Activated CD4-positive, CD25-positive, alpha-beta regulatory T cell treated with anti-CD3 and anti-CD28 coated beads, Interleukin-2, amount 50 U/mL, for 24 hours (primary cell): ENCODE data around the gene RAD51D.
"Not testable (repeated sequence)": the region's sequence is repeated elsewhere in the genome, so short reads cannot be mapped to it uniquely, and the experiment has no call there.

ENCODE experiments used
- ATAC-seq, 2 donors: fragments of 150-1000 bp; cut with Tn5 transposase; one replicate each; pipeline ENCODE4 v1.10.0; 2021; ENCODE audit warnings: mild to moderate bottlenecking in 1 of 2, moderate library complexity in 1 of 2

RAD51D gene

DNA sequence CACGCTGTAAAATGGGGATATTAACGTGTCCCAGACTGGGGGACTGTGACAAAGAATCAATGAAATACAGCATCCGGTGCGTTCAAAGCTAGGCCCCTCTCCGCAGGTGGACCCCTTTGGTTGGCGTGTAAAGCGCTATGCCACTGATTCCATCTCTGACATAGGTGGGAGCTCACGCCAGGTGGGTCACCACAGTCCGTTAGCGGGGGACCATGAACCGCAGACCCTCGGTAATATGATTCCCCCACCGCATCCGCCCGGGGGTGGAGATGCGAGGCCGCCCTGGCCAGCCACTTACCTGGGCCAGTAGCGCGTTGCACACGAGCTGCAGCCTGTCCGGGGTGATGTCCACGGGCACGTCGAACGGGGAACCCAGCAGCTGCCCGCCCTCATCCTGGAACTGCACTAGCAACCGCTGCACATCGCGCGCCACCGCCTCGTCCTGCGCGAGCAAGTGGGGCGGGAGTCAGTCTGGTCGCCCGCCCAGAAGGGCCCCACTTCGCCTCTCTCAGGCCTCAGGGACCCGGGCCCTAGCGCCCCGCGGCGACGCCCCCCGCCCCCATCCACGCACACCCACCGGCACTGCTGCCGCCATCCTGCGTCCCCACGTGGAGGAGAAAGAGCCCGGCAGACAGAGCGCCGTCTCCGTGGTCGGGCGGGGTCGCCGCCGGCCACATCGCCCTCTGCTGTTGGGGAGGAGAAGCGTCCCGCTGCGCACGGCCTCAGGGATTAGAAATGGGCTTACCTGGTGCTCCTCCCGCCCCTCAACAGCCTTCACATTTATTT, 22.2 kb upstream of the RAD51D start, which contains the start of gene NLE1:
Gene NLE1 (minus strand): TSS at position 623 of the 786 bp plus-strand sequence. CDS start 28 bp downstream, at position 595.
- ATAC-seq: peak; percentile 96 to 97

DNA sequence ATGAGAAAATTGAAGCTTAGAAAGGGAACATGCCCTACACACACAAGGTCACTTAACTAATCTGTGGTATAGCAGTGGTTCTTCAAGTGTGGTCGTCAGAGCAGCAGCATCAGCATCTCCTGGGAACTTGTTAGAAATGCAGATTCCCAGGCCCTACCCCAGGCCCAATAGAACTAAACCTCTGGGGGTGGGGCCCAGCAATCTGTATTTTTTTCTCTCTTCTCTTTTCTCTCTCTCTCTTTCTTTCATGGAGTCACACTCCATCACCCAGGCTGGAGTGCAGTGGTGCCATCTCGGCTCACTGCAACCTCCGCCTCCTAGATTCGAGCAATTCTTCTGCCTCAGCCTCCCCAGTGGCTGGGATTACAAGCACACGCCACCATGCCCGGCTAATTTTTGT, 18.6 kb upstream of the RAD51D start:
- ATAC-seq: no peak

DNA sequence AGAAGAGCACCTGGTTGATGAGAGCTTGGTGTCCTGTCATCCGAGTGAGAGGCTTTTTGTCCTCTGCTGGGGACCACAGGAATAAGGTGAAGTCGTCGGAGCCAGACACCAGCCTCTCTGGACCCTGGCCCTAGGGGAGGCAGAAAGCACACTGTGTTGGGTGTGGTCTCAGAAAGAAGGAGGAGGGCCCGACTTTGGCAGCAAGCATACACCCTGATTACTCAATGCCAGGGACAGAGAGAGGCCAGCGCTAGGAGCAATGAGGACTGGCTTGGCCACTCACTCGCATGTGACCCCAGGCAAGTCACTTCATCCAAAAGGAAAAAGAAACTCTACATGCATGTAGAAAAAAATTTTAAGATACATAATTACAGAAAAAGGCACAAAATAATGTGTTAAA, 15.7 kb upstream of the RAD51D start:
- ATAC-seq: no peak

DNA sequence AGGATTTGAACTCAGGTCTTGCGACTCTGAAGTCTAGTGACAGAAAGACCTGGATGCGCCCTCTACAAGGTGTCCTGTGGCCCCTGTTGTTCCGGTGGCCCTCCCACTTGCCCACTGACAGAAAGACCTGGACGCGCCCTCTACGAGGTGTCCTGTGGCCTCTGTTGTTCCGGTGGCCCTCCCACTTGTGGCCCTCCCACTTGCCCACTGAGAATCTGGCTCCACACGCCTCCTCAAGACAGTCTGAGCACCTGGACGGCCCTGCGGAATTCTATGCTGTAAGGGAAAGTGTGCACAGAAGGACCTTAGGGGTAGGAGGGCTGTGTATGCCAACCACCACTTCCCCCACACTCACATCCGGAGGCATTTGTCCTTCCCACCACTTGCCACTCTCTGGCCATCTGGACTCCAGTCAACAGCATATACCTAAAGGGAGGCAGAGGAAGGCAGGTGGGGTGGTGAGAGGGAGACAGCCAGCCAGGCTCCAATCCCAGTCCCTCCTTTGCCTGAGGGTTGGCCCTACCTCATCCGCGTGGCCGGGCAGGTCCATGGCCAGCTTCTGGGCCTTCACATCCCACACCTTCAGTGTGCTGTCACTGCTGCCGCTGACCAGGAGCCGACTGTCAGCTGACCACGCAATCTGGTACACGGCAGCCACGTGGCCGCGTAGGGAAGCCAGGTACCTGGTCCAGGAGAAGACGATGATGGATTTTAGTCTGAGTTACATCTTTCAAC, 13.3 kb upstream of the RAD51D start:
- no peak for ATAC-seq

DNA sequence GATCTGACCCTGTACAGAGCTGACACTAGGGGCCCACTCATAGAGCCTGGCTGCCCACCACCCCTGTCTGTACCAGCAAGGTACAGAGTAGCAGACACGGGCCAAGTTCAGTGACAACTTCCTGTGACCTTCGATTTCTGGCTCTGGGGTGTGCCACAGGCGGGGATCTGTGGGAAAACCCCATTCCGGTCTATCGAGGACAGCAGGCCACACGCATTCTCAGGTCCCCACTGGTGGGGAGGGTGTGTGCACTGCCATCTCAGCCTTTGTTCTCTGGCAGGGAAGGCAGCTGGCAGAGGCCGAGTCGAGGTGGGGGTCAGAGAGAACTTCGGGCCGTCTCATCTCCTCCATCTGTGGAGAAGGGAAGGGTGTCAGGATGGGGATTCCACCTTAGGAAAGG, 12.4 kb upstream of the RAD51D start:
- peak in 1 of 2 donors; percentile 15 for ATAC-seq

DNA sequence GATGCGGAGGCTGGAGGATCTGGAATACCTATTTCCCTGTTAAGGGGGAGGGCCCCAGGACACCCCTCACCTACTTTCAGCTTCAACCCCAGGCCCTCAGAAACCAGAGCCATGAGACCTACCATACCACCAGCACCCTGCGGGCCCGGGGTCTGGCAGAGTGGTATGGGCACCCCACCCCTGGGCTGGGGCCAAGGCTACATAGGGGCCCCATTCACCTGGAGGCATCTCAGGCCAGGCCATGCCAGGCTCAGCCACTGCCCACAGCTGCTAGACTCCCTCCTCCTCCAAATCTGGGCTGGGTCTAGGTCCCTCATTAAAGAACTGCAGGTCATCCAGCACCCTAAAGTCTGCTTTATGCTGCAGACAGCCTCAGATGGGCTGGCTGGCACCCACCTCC, 10.7 kb upstream of the RAD51D start:
- no peak for ATAC-seq

DNA sequence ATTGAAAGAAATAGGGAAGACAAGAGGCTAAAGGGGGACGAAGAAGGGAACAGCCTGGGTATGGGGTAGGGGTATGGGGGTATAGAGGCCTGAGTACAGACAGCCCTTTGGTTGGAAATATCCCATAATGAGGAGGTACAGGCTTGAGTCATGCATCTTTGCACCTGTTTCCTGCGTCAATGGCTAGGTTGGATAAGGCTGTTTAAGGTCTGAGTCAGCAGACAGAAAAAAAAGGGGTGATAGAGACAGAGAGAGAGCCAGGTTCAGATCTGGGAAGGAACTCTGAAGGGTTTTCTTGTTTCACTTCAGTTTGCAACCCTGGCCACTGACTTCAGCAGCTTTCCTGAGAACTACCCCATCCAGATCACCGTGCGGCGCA, 10.3 kb upstream of the RAD51D start:
- ATAC-seq: no peak

DNA sequence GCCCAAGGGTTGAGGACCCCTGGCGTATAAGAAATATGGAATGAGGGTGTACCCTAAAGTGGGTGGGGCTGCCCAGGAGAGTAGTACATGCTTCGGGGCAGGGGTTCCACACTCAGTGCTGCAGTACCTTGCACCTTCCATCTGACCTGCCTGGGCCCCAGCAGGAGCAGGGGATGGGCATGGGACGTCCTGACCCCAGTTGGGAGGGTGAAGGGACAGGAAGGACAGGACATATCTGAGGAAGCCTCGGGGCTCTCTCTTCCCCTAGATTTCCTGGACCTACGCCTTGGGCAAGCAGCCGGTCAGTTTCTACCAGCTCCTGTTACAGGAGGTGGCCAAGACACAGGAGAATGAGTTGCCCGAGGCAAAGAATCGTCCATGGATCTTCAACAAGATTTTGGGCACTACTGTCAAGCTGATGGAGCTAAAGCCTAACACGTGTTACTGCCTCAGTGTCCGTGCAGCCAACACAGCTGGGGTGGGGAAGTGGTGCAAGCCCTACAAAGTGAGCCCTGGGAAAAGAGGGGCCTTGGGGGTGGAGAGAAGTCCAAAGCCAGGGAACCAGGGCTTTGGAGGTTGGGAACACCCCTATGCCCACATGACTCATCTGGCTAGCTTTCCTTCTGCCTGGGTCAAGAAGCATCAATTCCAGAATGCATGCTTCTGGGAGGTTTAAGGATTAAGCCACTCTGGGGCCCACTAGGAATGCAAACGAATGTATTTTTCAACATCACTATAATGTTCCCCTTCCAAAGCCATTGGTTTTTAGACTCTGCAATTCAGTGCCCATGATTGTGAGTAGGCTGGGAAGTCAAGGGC, 9.7 kb upstream of the RAD51D start:
- ATAC-seq: no peak

DNA sequence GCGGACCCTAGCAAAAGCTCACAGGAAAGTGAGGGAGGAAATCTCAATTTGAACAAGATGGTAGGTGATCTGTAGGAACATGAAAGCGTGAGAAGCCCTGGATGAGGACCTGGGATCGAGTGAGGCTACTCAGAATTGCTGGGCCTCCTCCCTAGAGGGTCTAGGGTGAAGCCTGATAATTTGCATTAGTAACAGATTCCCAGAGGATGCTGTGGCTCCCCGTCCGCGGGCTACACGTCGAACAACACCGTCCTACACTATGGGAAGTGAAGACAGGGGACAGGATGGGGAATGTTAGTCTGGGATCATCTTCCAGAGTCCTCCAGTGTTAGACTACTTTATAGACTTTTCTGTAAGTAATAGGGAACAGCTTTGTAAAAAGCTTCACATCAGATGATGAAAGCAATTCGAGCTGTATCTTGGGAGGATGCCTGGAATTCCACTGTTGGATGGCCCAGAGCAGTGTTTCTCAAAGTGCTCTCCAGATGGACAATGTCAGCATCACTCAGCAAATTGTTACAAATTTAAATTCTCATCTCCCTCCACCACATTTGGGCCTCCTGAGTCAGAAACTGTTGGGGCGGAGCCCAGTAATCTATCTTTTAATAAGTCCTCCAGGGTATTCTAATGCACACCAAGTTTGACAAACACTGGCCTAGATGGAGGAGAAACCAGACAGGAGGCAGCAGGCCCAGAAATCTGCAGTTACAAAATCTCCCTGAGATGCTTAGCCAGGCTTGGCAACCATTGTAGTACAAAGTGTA, 8.3 kb upstream of the RAD51D start:
- ATAC-seq: no peak

DNA sequence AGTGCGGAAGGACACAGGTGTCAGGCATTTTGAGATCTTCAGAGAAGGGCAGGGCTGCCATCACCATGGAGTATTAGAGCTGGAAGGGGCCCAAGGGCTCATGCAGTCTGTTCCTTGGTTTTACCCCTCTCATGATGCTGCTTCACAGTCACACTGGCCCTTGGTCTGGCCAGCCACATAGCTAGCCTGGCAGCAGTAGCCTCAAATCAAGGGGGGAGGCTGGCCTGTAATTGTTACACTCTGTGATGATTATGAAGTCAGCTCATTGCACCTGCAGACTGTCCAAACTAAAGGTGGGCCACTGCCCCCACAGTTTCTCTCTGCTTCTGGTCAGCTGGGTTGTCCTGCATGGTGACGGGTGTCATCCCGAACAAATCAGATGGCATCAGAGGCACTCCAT, 1.7 kb upstream of the RAD51D start, which contains the start of gene FNDC8:
Gene FNDC8 (plus strand): TSS at position 301 of the 400 bp plus-strand sequence. CDS start 79 bp downstream, at position 380.
- ATAC-seq: no peak

DNA sequence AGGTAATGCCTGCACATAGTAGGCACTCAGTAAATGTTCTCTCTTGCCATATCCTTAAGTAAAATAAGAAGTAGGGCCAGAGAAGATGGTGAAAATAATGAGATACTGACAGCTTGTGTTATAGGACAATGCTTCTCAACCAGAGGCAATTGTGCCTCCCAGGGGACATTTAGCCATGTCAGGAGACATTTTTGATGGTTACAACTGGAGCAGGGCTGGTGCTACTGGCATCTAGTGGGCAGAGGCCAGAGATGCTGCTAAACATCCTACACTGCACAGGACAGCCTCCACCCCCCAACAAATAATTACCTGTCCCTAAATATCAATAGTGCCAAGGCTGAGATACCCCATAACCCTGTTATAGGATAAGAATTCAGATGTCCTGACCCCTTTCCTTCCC, 1.7 kb downstream of the RAD51D start:
- peak in 1 of 2 donors; percentile 42 for ATAC-seq

DNA sequence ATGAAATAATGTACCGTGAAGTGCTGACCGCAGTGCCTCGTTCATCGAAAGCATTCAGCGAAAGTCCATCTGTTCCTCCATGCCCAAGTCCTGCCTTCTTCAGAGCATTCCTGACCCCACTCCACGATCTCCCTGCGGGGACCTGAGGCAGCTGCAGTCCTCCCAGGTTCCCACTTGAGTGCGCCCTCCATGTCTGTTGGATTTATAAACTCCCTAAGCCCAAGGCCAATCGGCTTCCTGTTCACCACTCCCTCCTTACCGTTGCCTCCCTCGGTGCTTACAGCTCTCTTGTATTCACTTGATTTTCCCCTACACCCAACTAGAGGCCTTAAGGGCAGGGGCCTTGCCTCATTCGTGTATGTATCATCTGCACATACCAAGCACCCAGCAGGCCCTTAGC, 2.8 kb downstream of the RAD51D start:
- ATAC-seq: no peak

DNA sequence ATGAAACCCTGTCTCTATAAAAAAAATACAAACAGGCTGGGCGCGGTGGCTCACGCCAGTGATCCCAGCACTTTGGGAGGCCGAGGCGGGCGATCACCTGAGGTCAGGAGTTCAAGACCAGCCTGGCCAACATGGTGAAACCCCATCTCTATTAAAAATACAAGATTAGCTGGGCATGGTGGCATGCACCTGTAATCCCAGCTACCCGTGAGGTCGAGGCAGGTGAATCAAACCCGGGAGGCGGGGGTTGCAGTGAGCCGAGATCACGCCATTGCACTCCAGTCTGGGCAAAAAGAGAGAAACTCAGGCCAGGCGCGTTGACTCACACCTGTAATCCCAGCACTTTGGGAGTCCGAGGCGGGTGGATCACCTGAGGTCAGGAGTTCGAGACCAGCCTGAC, 8.9 kb downstream of the RAD51D start:
- not testable (repeated sequence) for ATAC-seq

DNA sequence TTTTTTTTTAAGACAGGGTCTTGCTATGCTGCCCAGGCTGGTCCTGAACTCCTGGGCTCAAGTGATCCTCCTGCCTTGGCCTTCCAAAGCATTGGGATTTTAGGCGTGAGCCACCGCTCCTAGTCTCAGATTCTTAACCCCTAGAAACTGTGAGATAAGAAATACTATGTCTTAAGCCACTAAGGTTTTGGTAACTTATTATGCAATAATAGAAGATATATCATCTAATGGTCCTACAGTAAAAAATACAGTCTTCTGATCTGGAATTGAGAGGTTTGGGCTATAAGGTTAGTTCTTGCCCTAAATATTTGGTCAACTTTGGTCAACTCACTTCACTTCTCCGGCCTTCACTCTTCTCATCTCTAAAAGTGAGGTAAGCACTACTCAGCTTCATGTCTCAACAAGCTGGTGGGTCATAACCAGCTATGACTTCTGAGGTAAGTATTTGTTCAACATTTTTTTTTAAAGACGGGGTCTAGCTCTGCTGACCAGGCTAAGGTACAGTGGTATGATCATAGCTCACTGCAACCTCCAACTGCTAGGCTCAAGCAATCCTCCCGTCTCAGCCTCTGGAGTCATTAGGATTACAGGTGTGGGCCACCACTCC, 14.7 kb downstream of the RAD51D start:
- no peak for ATAC-seq

DNA sequence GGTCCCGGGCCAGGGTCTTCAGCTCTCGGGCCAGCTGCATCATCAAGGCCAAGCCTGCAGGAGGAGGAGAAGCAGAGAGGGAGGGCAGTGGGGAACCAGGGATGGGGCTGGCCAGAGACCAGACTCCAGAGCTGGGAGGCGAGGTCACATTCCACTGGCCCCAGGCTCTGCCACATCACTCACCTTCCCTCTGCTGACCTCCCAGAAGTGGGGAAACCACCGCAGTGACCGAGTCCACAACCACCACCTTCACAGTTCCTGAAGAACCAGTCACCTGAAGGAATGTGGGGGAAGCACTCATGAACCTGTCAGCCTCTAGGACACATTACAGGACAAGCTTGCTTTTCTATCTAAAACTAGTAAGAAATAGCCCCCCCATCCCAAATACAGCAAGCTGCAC, 16.4 kb downstream of the RAD51D start:
- ATAC-seq: no peak

DNA sequence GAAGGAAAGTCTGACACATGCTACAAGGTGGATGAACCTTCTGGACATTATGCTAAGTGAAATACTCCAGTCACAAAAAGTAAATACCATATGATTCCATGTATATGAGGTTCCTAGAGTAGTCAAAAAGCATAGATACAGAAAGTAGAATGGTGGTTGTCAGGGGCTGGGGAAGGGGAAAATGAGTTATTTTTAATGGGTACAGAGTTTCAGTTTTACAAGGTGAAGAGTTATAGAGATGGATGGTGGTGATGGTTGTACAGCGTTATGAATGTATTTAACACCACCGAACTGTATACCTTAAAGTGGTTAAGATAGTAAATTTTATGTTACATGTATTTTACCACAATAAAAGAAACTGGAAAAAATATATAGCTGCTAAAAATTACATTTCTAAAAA, 17.9 kb downstream of the RAD51D start:
- ATAC-seq: no peak

DNA sequence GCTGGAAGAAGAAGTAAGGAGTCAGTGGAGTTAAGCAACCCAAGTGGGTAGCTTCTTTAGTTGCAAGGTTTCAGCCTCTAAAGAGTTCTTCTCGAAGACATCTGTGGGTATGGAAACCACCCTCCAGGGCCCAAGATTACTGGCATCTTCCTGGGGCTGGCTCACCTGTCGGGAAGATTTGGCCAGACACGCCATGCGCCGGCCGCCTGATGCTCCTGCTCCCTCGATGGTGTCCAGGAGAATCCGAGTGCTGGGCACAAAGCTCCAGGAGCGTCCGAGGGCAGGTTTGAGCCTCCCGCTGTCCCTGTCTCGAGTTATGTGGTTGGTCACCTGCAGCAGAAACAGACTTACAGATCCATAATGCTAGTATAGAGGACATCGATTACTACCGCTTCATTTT, 18.6 kb downstream of the RAD51D start:
- no peak for ATAC-seq

DNA sequence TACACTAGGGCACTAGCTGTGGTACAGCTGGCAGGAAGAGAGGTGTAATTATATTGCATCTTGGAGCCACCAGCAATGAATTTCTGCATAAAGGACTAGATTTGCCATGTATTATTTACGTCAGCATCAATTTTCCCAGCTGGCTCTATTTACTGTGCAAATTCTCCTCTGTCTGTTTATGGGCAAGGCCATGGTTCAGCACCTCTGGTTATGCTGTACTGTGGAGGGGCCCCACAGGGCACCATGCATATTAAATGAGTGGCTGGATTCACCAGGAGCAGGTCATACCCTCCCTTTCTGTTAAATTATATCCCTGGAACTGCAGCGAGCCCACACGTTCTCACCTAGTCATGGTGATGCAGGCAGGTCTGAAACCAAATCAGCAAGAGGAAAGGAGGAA, 19.8 kb downstream of the RAD51D start:
- ATAC-seq: no peak

DNA sequence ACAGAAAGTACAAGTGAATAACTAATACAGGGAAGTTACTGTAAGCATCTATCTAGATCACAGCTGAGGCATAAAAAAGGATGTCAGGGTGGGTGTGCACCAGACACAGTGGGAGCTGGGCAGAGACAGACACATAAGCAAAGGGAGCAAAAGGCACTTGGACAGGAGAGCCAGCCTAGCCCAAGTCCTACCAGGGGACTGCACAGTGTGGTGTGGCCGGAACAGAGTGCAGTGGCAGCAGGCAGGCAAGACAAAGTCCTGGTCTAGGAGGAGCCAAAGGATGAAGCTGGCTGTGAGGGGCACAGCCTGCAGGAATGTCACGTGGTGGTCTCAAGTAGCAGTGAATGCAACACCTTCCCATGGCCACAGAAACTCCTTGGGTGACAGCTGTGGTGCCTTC, 21.9 kb downstream of the RAD51D start:
- no peak for ATAC-seq

DNA sequence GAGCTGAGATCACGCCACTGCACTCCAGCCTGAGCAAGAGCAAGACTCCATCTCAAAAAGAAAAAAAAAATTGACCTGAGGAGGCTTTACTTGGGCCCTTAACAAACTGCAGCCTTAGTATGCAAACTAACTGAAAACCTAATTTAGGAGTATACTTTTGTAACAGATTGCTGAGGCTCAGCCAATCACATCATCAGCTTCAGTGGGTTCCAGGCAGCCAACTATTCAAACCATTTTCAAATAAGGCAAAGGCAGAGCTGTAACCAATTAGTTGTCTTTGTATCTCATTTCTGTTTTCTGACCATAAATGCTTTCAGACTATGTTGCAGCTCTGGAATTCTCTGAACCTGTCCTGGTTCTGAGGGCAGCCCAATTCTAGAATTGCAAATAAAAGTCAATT, 23.9 kb downstream of the RAD51D start:
- ATAC-seq: no peak

DNA sequence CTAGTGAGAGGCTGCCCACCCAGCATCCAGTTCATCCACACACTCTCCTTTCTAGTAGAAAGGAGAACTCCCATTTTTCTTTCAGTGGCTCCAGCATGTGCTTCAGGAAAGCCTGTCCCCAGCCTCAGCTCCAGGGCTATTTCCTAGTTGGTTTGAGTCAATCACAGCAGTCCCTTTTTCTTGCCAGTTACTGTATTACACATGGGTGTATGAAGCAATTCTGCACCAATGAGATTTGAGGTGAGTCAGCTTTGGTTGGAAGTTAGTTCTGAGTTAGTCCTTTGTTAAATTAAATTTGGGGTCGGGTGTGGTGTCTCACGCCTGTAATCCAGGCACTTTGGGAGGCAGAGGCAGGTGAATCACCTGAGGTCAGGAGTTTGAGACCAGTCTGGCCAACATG, 24.8 kb downstream of the RAD51D start:
- peak in 1 of 2 donors; percentile 27 for ATAC-seq

DNA sequence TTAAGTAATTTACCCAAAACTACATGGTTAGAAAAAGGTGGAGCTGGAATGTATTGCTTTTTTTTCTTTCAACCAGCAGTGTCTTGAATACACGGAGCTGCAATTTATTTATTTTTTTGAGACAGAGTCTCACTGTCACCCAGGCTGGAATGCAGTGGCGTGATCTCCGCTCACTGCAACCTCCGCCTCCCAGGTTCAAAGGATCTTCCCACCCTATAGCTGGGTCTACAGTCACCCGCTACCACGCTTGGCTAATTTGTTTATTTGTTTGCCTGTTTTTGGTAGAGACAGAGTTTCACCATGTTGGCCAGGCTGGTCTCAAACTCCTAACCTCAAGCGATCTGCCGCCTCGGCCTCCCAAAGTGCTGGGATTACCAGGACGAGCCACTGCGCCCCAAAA, 29.0 kb downstream of the RAD51D start:
- not testable (repeated sequence) for ATAC-seq
